ENCODE results near the gene CFAP251.

Gene CFAP251

GRCh38 chr12:122051231-122051876, 133.0 kb downstream of the CFAP251 start:
- no peak for DNase-seq (ENCODE audit: low read depth in 2 of 2)

GRCh38 chr12:122052285-122052684, 133.9 kb downstream of the CFAP251 start:
- DNase-seq (ENCODE audit: low read depth in 2 of 2) = no peak

All from stimulated activated CD4-positive, alpha-beta T cell treated with anti-CD3 and anti-CD28 coated beads, Interleukin-12 subunit alpha, Interleukin-12 subunit beta, amount 100 ng/mL, for 24 hours (primary cell).